Astrocyte (in vitro differentiated cells and primary cell): ENCODE data around the gene KBTBD7. TPM values are rescaled to one million over a fixed set of nuclear protein-coding genes. Genes with fewer than 3 reads are reported as not detected.

Source experiments
- DNase-seq: peaks from one replicate; pipeline ENCODE4 v3.0.0-alpha.2; 2010; ENCODE audit warnings: low read depth
- FAIRE-seq: peaks from 2 replicates; lab custom pipeline; 2011; peaks lifted over from hg19 to GRCh38; lab: Jason Lieb, UNC
- H2AFZ ChIP-seq: 2 replicates; pipeline ENCODE4 v1.6.0; 2012; ENCODE audit warnings: low read depth, low read length, inconsistent platforms
- H3K27ac ChIP-seq: 2 replicates; pipeline ENCODE4 v1.5.1; 2011; ENCODE audit warnings: low read depth, low read length, inconsistent platforms
- H3K27me3 ChIP-seq: 2 replicates; pipeline ENCODE4 v1.6.0; 2011; ENCODE audit warnings: low read length, inconsistent platforms; ENCODE audit not compliant: insufficient read depth
- H3K36me3 ChIP-seq: 2 replicates; pipeline ENCODE4 v1.5.1; 2011; ENCODE audit warnings: low read length, inconsistent platforms; ENCODE audit not compliant: insufficient read depth
- H3K4me1 ChIP-seq: 2 replicates; pipeline ENCODE4 v1.5.1; 2011; ENCODE audit warnings: low read length, inconsistent platforms; ENCODE audit not compliant: insufficient read depth
- H3K4me2 ChIP-seq: 2 replicates; pipeline ENCODE4 v1.6.0; 2012; ENCODE audit warnings: low read length, inconsistent platforms
- H3K4me3 ChIP-seq: 2 replicates; pipeline ENCODE4 v1.5.1; 2011; ENCODE audit warnings: low read depth, mild to moderate bottlenecking, low read length, inconsistent platforms; ENCODE audit not compliant: insufficient read depth
- H3K79me2 ChIP-seq: 2 replicates; pipeline ENCODE4 v1.6.0; 2012; ENCODE audit warnings: mild to moderate bottlenecking, low read length, inconsistent platforms; ENCODE audit not compliant: insufficient read depth
- H3K9ac ChIP-seq: 2 replicates; pipeline ENCODE4 v1.6.0; 2012; ENCODE audit warnings: mild to moderate bottlenecking, low read length, inconsistent platforms
- H3K9me3 ChIP-seq: 2 replicates; pipeline ENCODE4 v1.5.1; 2012; ENCODE audit warnings: low read depth, mild to moderate bottlenecking, low read length, inconsistent platforms; ENCODE audit not compliant: insufficient read depth
- H4K20me1 ChIP-seq: 2 replicates; pipeline ENCODE4 v1.6.0; 2012; ENCODE audit warnings: low read length, inconsistent platforms; ENCODE audit not compliant: insufficient read depth
- H3K27ac Mint-ChIP-seq: one replicate; pipeline ENCODE4 v1.8.0; 2021; ENCODE audit warnings: mild to moderate bottlenecking, mixed read lengths; ENCODE audit not compliant: unreplicated experiment
- H3K27me3 Mint-ChIP-seq: one replicate; pipeline ENCODE4 v1.8.0; 2021; ENCODE audit warnings: low read depth, mixed read lengths; ENCODE audit not compliant: unreplicated experiment
- H3K36me3 Mint-ChIP-seq: one replicate; pipeline ENCODE4 v1.8.0; 2021; ENCODE audit warnings: low read depth, mixed read lengths; ENCODE audit not compliant: unreplicated experiment
- H3K4me1 Mint-ChIP-seq: one replicate; pipeline ENCODE4 v1.8.0; 2021; ENCODE audit warnings: low read depth, mixed read lengths; ENCODE audit not compliant: unreplicated experiment
- H3K4me3 Mint-ChIP-seq: one replicate; pipeline ENCODE4 v1.8.0; 2021; ENCODE audit warnings: mild to moderate bottlenecking, moderate library complexity, mixed read lengths; ENCODE audit not compliant: unreplicated experiment
- H3K9me3 Mint-ChIP-seq: one replicate; pipeline ENCODE4 v1.8.0; 2021; ENCODE audit warnings: mild to moderate bottlenecking, mixed read lengths; ENCODE audit not compliant: unreplicated experiment
- EZH2 ChIP-seq: IDR thresholded peaks from 2 replicates; pipeline ENCODE4 v1.6.1; 2012; ENCODE audit warnings: mild to moderate bottlenecking, low read length, inconsistent platforms; ENCODE audit not compliant: insufficient read depth
- total RNA-seq: library from RNA; stranded (reverse); gene quantifications from 2 replicates; pipeline ENCODE4 v1.2.1, GENCODE V29; 2021
- TF ChIP-seq, protein P1 (sequence below): IDR thresholded peaks from 2 replicates; pipeline ENCODE4 v1.5.1; 2011; ENCODE audit warnings: low read depth, mild to moderate bottlenecking, inconsistent platforms, low read length, moderate library complexity; ENCODE audit not compliant: insufficient read depth

The KBTBD7 gene
- total RNA-seq, 1 donor from 2014 or later: 3.8 TPM

GRCh38 chr13:41188584-41188983, 5.8 kb downstream of the KBTBD7 start:
- FAIRE-seq: no peak
- peaks cover 4% of the 10 kb centered on the region for H3K9me3 Mint-ChIP-seq
- H3K27me3 Mint-ChIP-seq: no peaks in the 10 kb centered on the region

DNA sequence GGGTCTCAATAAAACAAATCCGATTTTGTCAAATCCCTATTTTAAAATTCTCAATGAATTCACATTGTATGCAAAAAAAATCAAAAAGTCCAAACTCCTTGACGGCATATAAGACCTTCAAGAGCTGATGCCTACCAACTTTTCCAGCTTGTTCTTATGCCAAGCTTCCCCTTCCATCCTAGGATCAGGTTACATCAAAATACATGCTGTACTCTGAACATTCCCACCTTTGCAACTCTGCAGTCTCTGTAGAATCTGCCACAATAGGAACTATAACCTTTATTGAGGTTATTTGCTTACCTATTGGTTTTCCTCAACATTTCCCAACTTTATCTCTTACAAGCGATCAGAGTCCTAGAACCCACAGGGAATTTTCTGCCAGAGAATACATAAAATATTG, 7.9 kb downstream of the KBTBD7 start:
- Histone ChIP-seq H3K79me2 (no peaks in the 10 kb centered on the region), H2AFZ (no peak overlapping the region), H3K4me3 (no peak overlapping the region), H3K27me3 (no peaks in the 10 kb centered on the region), H3K27ac (no peak overlapping the region), H3K9me3 (no peaks in the 10 kb centered on the region), H3K4me2 (no peak overlapping the region), H3K36me3 (no peaks in the 10 kb centered on the region), H3K4me1 (no peaks in the 10 kb centered on the region), H3K9ac (no peak overlapping the region), H4K20me1 (no peaks in the 10 kb centered on the region)
- H3K36me3 Mint-ChIP-seq: no peaks in the 10 kb centered on the region
- no peaks in the 10 kb centered on the region for H3K27me3 Mint-ChIP-seq
- peaks cover 4% of the 10 kb centered on the region for H3K9me3 Mint-ChIP-seq
- TF ChIP-seq, protein P1, sequence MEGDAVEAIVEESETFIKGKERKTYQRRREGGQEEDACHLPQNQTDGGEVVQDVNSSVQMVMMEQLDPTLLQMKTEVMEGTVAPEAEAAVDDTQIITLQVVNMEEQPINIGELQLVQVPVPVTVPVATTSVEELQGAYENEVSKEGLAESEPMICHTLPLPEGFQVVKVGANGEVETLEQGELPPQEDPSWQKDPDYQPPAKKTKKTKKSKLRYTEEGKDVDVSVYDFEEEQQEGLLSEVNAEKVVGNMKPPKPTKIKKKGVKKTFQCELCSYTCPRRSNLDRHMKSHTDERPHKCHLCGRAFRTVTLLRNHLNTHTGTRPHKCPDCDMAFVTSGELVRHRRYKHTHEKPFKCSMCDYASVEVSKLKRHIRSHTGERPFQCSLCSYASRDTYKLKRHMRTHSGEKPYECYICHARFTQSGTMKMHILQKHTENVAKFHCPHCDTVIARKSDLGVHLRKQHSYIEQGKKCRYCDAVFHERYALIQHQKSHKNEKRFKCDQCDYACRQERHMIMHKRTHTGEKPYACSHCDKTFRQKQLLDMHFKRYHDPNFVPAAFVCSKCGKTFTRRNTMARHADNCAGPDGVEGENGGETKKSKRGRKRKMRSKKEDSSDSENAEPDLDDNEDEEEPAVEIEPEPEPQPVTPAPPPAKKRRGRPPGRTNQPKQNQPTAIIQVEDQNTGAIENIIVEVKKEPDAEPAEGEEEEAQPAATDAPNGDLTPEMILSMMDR: no peak
- TF ChIP-seq EZH2: no peak
- H3K27ac Mint-ChIP-seq: no peak overlapping the region
- FAIRE-seq: no peak
- H3K4me3 Mint-ChIP-seq: no peak overlapping the region
- H3K4me1 Mint-ChIP-seq: no peaks in the 10 kb centered on the region
- DNase-seq: no peak

More at GRCh38 chr13:41188584-41188983, 5.8 kb downstream of the KBTBD7 start:
- Histone ChIP-seq H2AFZ (no peak overlapping the region), H4K20me1 (no peaks in the 10 kb centered on the region), H3K4me1 (no peaks in the 10 kb centered on the region), H3K36me3 (no peaks in the 10 kb centered on the region), H3K9ac (no peak overlapping the region), H3K79me2 (peaks cover 5% of the 10 kb centered on the region), H3K27me3 (no peaks in the 10 kb centered on the region), H3K9me3 (no peaks in the 10 kb centered on the region), H3K27ac (no peak overlapping the region), H3K4me3 (no peak overlapping the region), H3K4me2 (peak overlapping the region; percentile 12)
- peak; percentile 32 for DNase-seq
- no peaks in the 10 kb centered on the region for H3K4me1 Mint-ChIP-seq
- no peak overlapping the region for H3K4me3 Mint-ChIP-seq
- H3K27ac Mint-ChIP-seq: no peak overlapping the region
- no peak for TF ChIP-seq EZH2
- TF ChIP-seq, protein P1: no peak
- H3K36me3 Mint-ChIP-seq: peaks cover 7% of the 10 kb centered on the region

DNA sequence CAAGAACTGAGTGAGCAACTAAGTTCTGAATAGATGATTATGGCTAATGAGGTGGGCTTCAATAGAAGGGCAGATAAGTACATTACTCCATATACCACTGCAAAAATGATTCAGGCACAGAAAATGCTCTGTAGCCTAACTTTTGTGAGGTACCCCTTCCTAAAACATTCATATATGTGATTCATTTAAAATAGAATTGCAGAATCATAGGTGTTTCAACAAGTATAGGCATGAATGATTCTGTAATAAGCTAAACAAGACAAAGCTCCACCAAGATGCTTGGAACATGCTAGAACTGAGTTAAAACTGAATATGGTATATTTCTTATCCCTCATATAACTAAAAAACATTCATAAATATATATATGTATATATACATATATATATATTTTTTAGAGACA, 12.1 kb downstream of the KBTBD7 start:
- Mint-ChIP-seq H3K4me3 (no peak overlapping the region), H3K4me1 (peaks cover 2% of the 10 kb centered on the region), H3K27ac (no peak overlapping the region), H3K36me3 (no peaks in the 10 kb centered on the region), H3K27me3 (no peaks in the 10 kb centered on the region), H3K9me3 (peaks cover 4% of the 10 kb centered on the region)
- DNase-seq: no peak
- H2AFZ ChIP-seq: no peak overlapping the region
- TF ChIP-seq, protein P1: no peak
- no peak for TF ChIP-seq EZH2
- no peak overlapping the region for H3K27ac ChIP-seq
- no peak overlapping the region for H3K9ac ChIP-seq
- H3K4me2 ChIP-seq: no peak overlapping the region
- no peaks in the 10 kb centered on the region for H3K9me3 ChIP-seq
- H3K4me1 ChIP-seq: no peaks in the 10 kb centered on the region
- FAIRE-seq: no peak
- no peaks in the 10 kb centered on the region for H4K20me1 ChIP-seq
- H3K4me3 ChIP-seq: no peak overlapping the region
- H3K36me3 ChIP-seq: no peaks in the 10 kb centered on the region
- no peaks in the 10 kb centered on the region for H3K27me3 ChIP-seq
- H3K79me2 ChIP-seq: no peaks in the 10 kb centered on the region
